GM12878 (cell line): ENCODE measurements around the gene CCL22. TPM values are rescaled to one million over a fixed set of nuclear protein-coding genes. Genes with fewer than 3 reads are reported as not detected.
A peak's percentile ranks its signal among the peaks of the same experiment; 100 is the strongest.

ENCODE experiments used
- ASH2L ChIP-seq: fragments of 300-600, 200-600 bp; sonication (generic); IDR thresholded peaks from 2 replicates; pipeline ENCODE4 v1.6.1; 2017; ENCODE audit warnings: low read depth, mild to moderate bottlenecking, borderline replicate concordance
- BACH1 ChIP-seq: fragments of 450-650 bp; IDR thresholded peaks from 2 replicates; pipeline ENCODE4 v1.6.1; 2017; ENCODE audit warnings: mild to moderate bottlenecking, borderline replicate concordance
- CBFB ChIP-seq: IDR thresholded peaks from 2 replicates; pipeline ENCODE4 v1.6.1; 2016; ENCODE audit warnings: antibody characterized with exemption, low read depth
- DPF2 ChIP-seq: fragments of 450-650 bp; IDR thresholded peaks from 2 replicates; pipeline ENCODE4 v1.6.1; 2017; ENCODE audit warnings: mild to moderate bottlenecking
- EP300 ChIP-seq, 2 experiments: fragments of 150-350 bp in 1 of 2; IDR thresholded peaks; 2 replicates each; pipeline ENCODE4 v1.6.1; 2011 to 2012; ENCODE audit warnings: low read depth in 2 of 2, low read length in 2 of 2, borderline replicate concordance in 1 of 2, improper control_type of control experiment in 1 of 2, inconsistent platforms in 1 of 2; ENCODE audit not compliant: control insufficient read depth in 1 of 2
- FOS ChIP-seq: IDR thresholded peaks from 3 replicates; pipeline ENCODE4 v1.6.1; 2011; ENCODE audit warnings: borderline replicate concordance; ENCODE audit not compliant: insufficient read length; ENCODE audit errors: extremely low read depth
- GATAD2B ChIP-seq: fragments of 450-650 bp; conservative IDR thresholded peaks from 2 replicates; pipeline ENCODE4 v1.6.1; 2017; ENCODE audit warnings: low read depth, mild to moderate bottlenecking, moderate library complexity
- IKZF1 ChIP-seq: fragments of 450-650 bp; conservative IDR thresholded peaks from 2 replicates; pipeline ENCODE4 v1.6.1; 2017; ENCODE audit warnings: antibody characterized with exemption, mild to moderate bottlenecking
- KDM1A ChIP-seq: fragments of 200-600 bp; sonication (generic); IDR thresholded peaks from 2 replicates; pipeline ENCODE4 v1.6.1; 2016; ENCODE audit warnings: borderline replicate concordance
- MEF2A ChIP-seq: IDR thresholded peaks from 2 replicates; pipeline ENCODE4 v1.6.1; 2011; ENCODE audit warnings: low read depth, mild to moderate bottlenecking, low read length, moderate library complexity; ENCODE audit not compliant: insufficient read depth
- NFYA ChIP-seq: IDR thresholded peaks from 2 replicates; pipeline ENCODE4 v1.6.1; 2011; ENCODE audit warnings: low read depth, mild to moderate bottlenecking, low read length, improper control_type of control experiment, borderline replicate concordance
- POLR2A ChIP-seq: IDR thresholded peaks from 2 replicates; pipeline ENCODE4 v1.6.1; 2011; ENCODE audit warnings: low read depth, mild to moderate bottlenecking, low read length
- POLR2AphosphoS2 ChIP-seq: IDR thresholded peaks from 2 replicates; pipeline ENCODE4 v1.6.1; 2011; ENCODE audit warnings: low read depth, mild to moderate bottlenecking, low read length, improper control_type of control experiment, moderate library complexity
- POU2F2 ChIP-seq: IDR thresholded peaks from 3 replicates; pipeline ENCODE4 v1.6.1; 2011; ENCODE audit warnings: low read depth, mild to moderate bottlenecking, low read length, borderline replicate concordance
- RUNX3 ChIP-seq: IDR thresholded peaks from 2 replicates; pipeline ENCODE4 v1.6.1; 2012; ENCODE audit warnings: low read length, inconsistent platforms
- SP1 ChIP-seq: IDR thresholded peaks from one replicate; pipeline ENCODE4 v1.6.1; 2011; ENCODE audit warnings: low read depth, low read length
- STAT1 ChIP-seq: fragments of 450-650 bp; conservative IDR thresholded peaks from 2 replicates; pipeline ENCODE4 v1.6.1; 2014; ENCODE audit warnings: antibody characterized with exemption, mild to moderate bottlenecking
- TARDBP ChIP-seq: IDR thresholded peaks from 2 replicates; pipeline ENCODE4 v1.6.1; 2016; ENCODE audit warnings: borderline replicate concordance
- YY1 ChIP-seq: IDR thresholded peaks from 2 replicates; pipeline ENCODE4 v1.6.1; 2011; ENCODE audit warnings: low read depth, mild to moderate bottlenecking, low read length
- polyA plus RNA-seq, 11 experiments: library from polyadenylated mRNA; depleted of rRNA in 4 of 11; unstranded in 6 of 11; stranded (reverse) in 5 of 11; fragments of >200 nt; fragmentation: Nextera tagmentation in 4 of 11; fragmentation: Illumina TruSeq in 1 of 11; extraction: Ambion mirVana in 4 of 11; extraction: Trizol in 1 of 11; gene quantifications; 1 replicate in 1 of 11; 2 replicates in 10 of 11; pipeline versions ENCODE4 v1.2.1 to v1.2.3, GENCODE V29; 2011 to 2016; ENCODE audit warnings: inconsistent platforms in 2 of 11, missing spikeins in 2 of 11, low read depth in 1 of 11
- total RNA-seq, 4 experiments: library from RNA; depleted of rRNA in 3 of 4; stranded (reverse); fragments of >200 nt in 3 of 4; fragmentation: Illumina TruSeq in 1 of 4; extraction: Trizol in 1 of 4; gene quantifications; 2 replicates each; pipeline versions ENCODE4 v1.2.1 to v1.2.3, GENCODE V29; 2013 to 2021
- TF ChIP-seq, protein P1 (sequence below): fragments of 450-650 bp; IDR thresholded peaks from 2 replicates; pipeline ENCODE4 v1.6.1; 2017; ENCODE audit warnings: mild to moderate bottlenecking, moderate library complexity
- TF ChIP-seq, protein P2 (sequence below): IDR thresholded peaks from 2 replicates; pipeline ENCODE4 v1.6.1; 2011; ENCODE audit warnings: mild to moderate bottlenecking, low read depth, low read length, moderate library complexity; ENCODE audit not compliant: insufficient replicate concordance
- TF ChIP-seq, protein P3 (sequence below): IDR thresholded peaks from 2 replicates; pipeline ENCODE4 v1.6.1; 2012; ENCODE audit warnings: low read depth, low read length, improper control_type of control experiment

The CCL22 gene
- total and polyA plus RNA-seq, 10 of the 15 experiments (the other 5 are each of a cell fraction or from before 2014, with no cell fraction given): 38.0 to 704 (median 349) TPM

DNA sequence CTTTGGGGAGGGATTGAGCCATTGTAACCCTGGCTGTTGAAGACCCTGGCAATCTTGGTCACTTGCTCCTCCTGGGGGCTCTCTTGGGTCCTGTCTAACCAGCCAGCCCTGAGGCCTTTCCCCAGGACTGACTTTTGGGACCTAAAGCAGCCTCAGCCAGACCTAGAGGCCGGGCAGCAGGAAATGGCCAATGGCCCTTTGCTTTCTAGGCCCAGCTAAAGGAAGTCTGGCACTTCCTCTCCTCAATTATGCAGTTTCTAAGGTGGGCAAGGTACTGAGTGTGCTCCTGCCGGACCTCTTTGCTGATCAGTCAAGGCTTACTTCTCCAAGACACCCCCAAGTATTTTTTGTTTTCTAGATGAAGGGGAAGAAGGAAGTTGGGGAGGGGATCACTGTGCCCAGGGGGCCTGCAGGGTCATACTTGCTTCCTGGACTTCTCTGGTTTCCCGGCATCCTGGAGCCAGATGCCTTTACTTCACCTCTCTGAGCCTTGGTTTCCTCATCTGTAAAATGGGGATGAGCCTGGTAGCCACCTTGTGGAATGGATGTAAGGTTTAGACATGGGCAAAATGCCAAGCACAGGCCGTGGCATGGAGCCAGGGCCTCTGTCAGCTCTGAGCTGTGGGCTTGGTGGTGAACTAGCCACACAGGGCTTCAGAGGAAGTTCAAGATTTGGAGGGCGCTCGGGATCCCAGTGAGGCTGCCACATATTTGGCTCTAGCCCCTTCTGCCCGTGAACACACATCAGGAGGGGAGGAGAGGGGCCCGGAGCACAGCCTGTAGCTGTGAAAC is 22.3 kb downstream of the CCL22 start (continued):
- TF ChIP-seq, protein P1, sequence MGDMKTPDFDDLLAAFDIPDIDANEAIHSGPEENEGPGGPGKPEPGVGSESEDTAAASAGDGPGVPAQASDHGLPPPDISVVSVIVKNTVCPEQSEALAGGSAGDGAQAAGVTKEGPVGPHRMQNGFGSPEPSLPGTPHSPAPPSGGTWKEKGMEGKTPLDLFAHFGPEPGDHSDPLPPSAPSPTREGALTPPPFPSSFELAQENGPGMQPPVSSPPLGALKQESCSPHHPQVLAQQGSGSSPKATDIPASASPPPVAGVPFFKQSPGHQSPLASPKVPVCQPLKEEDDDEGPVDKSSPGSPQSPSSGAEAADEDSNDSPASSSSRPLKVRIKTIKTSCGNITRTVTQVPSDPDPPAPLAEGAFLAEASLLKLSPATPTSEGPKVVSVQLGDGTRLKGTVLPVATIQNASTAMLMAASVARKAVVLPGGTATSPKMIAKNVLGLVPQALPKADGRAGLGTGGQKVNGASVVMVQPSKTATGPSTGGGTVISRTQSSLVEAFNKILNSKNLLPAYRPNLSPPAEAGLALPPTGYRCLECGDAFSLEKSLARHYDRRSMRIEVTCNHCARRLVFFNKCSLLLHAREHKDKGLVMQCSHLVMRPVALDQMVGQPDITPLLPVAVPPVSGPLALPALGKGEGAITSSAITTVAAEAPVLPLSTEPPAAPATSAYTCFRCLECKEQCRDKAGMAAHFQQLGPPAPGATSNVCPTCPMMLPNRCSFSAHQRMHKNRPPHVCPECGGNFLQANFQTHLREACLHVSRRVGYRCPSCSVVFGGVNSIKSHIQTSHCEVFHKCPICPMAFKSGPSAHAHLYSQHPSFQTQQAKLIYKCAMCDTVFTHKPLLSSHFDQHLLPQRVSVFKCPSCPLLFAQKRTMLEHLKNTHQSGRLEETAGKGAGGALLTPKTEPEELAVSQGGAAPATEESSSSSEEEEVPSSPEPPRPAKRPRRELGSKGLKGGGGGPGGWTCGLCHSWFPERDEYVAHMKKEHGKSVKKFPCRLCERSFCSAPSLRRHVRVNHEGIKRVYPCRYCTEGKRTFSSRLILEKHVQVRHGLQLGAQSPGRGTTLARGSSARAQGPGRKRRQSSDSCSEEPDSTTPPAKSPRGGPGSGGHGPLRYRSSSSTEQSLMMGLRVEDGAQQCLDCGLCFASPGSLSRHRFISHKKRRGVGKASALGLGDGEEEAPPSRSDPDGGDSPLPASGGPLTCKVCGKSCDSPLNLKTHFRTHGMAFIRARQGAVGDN: 0 out of 2 replicates have a peak, but pooled peaks have one; percentile 15
- TF ChIP-seq MEF2A (no peak), POU2F2 (no peak), ASH2L (no peak), BACH1 (no peak), FOS (no peak), STAT1 (no peak), NFYA (no peak), RUNX3 (0 out of 2 replicates have a peak, but pooled peaks have one; percentile 4), SP1 (no peak), CBFB (no peak), POLR2AphosphoS2 (no peak), GATAD2B (no peak), DPF2 (0 out of 2 replicates have a peak, but pooled peaks have one; percentile 6), TARDBP (no peak), EP300 (IDR thresholded peaks at IDR 0.05; ENCODE audit: borderline replicate concordance in 1 of 2, control insufficient read depth in 1 of 2, low read depth in 2 of 2, low read length in 2 of 2) (no peak), YY1 (no peak), IKZF1 (no peak), POLR2A (no peak), KDM1A (no peak)
- TF ChIP-seq, protein P2, sequence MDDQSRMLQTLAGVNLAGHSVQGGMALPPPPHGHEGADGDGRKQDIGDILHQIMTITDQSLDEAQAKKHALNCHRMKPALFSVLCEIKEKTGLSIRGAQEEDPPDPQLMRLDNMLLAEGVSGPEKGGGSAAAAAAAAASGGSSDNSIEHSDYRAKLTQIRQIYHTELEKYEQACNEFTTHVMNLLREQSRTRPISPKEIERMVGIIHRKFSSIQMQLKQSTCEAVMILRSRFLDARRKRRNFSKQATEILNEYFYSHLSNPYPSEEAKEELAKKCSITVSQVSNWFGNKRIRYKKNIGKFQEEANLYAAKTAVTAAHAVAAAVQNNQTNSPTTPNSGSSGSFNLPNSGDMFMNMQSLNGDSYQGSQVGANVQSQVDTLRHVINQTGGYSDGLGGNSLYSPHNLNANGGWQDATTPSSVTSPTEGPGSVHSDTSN: no peak
- TF ChIP-seq, protein P3, sequence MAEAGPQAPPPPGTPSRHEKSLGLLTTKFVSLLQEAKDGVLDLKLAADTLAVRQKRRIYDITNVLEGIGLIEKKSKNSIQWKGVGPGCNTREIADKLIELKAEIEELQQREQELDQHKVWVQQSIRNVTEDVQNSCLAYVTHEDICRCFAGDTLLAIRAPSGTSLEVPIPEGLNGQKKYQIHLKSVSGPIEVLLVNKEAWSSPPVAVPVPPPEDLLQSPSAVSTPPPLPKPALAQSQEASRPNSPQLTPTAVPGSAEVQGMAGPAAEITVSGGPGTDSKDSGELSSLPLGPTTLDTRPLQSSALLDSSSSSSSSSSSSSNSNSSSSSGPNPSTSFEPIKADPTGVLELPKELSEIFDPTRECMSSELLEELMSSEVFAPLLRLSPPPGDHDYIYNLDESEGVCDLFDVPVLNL: no peak
